ENCODE results near the gene RHOBTB1. TPM values are rescaled to one million over a fixed set of nuclear protein-coding genes. Genes with fewer than 3 reads are reported as not detected.
A peak's percentile ranks its signal among the peaks of the same experiment; 100 is the strongest.

The RHOBTB1 gene
- total RNA-seq, 4 donors from 2014 or later: 22.2 to 47.7 (median 33.5) TPM

GRCh38 chr10:60821656-60822055, 122.3 kb downstream of the RHOBTB1 start:
- ATAC-seq: no peak
- Histone ChIP-seq H3K36me3 (no peaks in the 10 kb centered on the region), H3K9me3 (no peaks in the 10 kb centered on the region), H3K4me3 (no peak overlapping the region), H3K27me3 (no peaks in the 10 kb centered on the region), H3K27ac (no peak overlapping the region), H3K4me1 (peaks cover 29% of the 10 kb centered on the region in 2 donors)
- TF ChIP-seq, protein P1, sequence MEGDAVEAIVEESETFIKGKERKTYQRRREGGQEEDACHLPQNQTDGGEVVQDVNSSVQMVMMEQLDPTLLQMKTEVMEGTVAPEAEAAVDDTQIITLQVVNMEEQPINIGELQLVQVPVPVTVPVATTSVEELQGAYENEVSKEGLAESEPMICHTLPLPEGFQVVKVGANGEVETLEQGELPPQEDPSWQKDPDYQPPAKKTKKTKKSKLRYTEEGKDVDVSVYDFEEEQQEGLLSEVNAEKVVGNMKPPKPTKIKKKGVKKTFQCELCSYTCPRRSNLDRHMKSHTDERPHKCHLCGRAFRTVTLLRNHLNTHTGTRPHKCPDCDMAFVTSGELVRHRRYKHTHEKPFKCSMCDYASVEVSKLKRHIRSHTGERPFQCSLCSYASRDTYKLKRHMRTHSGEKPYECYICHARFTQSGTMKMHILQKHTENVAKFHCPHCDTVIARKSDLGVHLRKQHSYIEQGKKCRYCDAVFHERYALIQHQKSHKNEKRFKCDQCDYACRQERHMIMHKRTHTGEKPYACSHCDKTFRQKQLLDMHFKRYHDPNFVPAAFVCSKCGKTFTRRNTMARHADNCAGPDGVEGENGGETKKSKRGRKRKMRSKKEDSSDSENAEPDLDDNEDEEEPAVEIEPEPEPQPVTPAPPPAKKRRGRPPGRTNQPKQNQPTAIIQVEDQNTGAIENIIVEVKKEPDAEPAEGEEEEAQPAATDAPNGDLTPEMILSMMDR (IDR thresholded peaks at IDR 0.05 in 4 of 5, conservative IDR thresholded peaks at IDR 0.05 in 1 of 5): no peak
- TF ChIP-seq POLR2A (IDR thresholded peaks at IDR 0.05): no peak
- DNase-seq: no peak
- in situ Hi-C loops (cut with MboI; ENCODE audit: low sequenced_read_pairs in 4 of 4): loop anchor here in 3 of 4 donors (25.0 kb wide), 2 partner anchors 316 to 1441 kb away; partner anchors contain the start of gene RTKN2 (in 1 of the 3)
- intact Hi-C loops (cut with DNase I; ENCODE audit: low total_unique reads): no loop called here

DNA sequence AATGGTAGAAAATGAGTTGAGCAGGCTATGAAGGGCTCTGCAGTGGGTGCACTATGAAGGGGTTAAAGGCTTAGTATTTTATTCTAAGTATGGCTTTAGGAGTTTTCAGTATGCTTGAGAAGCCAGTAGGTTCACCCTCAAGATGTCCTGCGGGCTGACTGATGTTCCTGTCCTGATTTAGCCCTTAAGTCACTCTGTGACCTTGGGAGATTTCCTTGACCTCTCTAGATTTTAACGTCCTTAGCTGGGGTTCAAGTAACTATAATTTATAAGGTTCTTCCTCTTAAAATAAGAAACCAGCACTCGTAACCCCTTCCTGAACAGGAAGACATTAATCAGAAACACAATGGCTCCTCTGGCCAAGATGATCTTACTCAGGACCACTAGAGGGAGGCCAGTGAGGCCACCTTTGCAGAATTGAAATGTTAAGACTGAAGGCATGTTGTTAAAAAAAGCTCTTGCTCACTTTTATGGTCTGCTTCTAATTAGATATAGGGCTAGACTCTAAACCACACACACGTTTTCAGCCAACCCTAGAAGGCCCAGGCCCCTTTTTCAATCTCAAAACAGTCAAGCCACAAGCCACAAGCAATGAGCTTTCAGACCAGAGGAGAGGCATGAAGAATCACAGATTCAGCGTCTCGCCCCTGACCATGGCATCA, 123.8 kb downstream of the RHOBTB1 start:
- no peaks in the 10 kb centered on the region for H3K9me3 ChIP-seq
- DNase-seq (no peak), ATAC-seq (peak in 1 of 2 donors; percentile 32)
- TF ChIP-seq, protein P1 (IDR thresholded peaks at IDR 0.05 in 4 of 5, conservative IDR thresholded peaks at IDR 0.05 in 1 of 5): peak in 4 of 5 experiments; percentile 18 to 43 (median 29)
- no peak for TF ChIP-seq POLR2A (IDR thresholded peaks at IDR 0.05)
- in situ Hi-C loops (cut with MboI; ENCODE audit: low sequenced_read_pairs in 4 of 4): loop anchor here in 3 of 4 donors (25.0 kb wide), 2 partner anchors 317 to 1442 kb away; partner anchors contain the start of gene RTKN2 (in 1 of the 3)
- H3K4me1 ChIP-seq: peaks cover 29 to 32% of the 10 kb centered on the region in 2 donors
- H3K4me3 ChIP-seq: no peak overlapping the region
- H3K36me3 ChIP-seq: no peaks in the 10 kb centered on the region
- H3K27ac ChIP-seq: peak overlapping the region in 3 of 4 donors; percentile 20 to 38 (median 23)
- no peaks in the 10 kb centered on the region for H3K27me3 ChIP-seq
- intact Hi-C loops (cut with DNase I; ENCODE audit: low total_unique reads): no loop called here

Other genes starting within 250 kb of the RHOBTB1 start
- gene CDK1, start 165.7 kb downstream of the RHOBTB1 start, total RNA-seq: 1 to 10 TPM in 2 of 4 donors, under 1 TPM in 1, not detected in 1; 0.82 to 1.9 (median 1.2) TPM